GM19452 (cell line): ENCODE measurements around the gene WDR54.
"Not testable (repeated sequence)": the region's sequence is repeated elsewhere in the genome, so short reads cannot be mapped to it uniquely, and the experiment has no call there.

ENCODE experiments used
- ATAC-seq: cut with Tn5 transposase; IDR thresholded peaks from one replicate; pipeline ENCODE4 v1.9.1; 2021; ENCODE audit not compliant: unreplicated experiment

WDR54 gene

DNA sequence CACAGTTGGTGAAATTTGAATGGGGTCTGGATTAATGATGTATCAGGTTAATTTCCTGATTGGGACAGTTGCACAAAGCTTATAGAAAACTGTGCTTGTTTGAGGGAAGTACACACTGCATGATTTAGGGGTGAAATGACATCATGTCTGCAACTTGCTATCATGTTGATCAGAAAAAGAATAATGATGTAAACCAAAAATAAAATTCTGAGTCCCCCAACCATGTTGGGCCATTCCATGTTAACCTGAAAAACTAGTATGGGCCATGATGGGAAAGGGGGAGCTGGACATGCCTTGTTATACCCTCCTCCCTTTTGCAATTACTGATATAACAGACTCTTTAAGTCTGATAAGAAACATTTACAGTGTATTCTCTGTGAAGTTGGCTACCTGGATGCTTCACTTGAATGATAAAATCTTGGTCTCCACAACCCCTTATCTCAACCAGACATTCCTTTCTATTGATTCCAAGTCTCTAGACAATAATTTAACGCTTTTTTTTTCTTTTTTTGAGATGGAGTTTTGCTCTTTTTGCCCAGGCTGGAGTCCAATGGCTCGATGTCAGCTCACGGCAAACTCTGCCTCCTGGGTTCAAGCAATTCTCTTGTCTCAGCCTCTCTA, 29.1 kb downstream of the WDR54 start:
- ATAC-seq: no peak

DNA sequence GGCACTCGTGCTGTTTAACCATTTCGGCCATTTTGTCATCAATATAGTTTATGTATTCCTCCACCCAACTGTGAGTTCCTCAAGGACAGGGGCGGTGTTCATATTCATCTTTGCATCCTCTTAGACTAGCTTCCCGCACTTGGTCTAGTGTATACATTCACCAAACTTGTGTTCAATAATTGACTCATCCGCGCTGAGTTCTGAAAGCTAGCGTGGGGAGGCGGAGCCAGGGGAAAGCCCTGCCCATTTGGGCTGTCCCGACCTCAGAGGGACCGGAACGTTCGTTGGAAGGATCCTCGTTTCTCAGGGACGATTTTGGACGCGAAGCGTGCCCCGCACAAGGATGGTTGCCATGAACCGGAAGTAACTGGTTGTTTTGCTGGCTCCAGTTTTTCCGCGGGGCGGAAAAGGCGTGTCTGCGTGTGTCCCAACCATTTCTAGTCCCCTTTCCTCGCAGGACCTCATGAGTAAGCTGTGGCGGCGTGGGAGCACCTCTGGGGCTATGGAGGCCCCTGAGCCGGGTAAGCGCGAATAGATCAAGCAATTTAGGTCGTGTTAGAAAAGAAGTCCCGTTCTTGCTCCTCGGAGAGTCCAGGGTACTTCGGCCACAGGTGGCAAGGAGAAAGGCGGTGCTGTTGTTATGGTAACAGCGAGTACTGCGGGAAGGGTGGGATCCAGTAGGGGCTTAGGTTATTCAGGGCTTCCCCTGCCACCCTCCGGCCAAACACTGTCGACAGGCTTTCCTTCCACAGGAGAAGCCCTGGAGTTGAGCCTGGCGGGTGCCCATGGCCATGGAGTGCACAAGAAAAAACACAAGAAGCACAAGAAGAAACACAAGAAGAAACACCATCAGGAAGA, 33.4 kb downstream of the WDR54 start, which contains the start of gene INO80B:
Gene INO80B, plus strand, starts transcription at position 434 of the 858 bp plus-strand sequence. Its CDS starts 30 bp downstream, at position 464.
- peak; percentile 42 for ATAC-seq

DNA sequence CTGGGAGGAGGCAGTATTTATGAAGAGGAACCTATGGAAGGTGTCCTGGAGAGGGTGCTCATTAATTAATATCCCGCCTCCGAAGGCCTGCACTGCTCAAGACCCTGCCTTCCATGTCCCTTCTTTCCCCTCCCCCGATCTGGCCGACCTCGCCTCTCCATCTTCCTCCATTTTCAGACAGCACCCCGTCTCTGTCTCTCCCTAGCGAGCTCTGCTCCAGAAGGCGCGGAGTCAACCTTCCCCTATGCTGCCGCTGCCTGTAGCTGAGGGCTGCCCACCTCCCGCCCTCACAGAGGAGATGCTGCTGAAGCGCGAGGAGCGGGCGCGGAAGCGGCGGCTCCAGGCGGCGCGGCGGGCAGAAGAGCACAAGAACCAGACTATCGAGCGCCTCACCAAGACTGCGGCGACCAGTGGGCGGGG, 35.6 kb downstream of the WDR54 start:
- ATAC-seq: no peak

DNA sequence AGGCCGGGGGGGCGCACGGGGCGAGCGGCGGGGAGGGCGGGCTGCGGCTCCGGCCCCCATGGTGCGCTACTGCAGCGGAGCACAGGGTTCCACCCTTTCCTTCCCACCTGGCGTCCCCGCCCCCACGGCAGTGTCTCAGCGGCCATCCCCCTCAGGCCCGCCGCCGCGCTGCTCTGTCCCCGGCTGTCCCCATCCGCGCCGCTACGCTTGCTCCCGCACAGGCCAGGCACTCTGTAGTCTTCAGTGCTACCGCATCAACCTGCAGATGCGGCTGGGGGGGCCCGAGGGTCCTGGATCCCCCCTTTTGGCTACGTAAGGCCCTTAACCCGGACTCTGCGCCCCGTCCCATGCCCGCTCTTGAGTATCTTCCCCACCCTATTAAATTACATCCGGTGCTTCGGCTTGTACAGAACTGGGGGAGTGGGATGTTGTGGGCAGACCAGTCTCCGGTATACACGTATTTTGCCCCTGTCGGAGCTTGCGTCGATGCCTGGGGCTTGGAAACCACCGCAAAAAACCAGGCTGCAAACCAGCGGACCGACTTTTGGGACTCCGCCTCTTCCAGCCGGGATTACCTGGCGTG, 36.1 kb downstream of the WDR54 start:
- peak; percentile 28 for ATAC-seq

DNA sequence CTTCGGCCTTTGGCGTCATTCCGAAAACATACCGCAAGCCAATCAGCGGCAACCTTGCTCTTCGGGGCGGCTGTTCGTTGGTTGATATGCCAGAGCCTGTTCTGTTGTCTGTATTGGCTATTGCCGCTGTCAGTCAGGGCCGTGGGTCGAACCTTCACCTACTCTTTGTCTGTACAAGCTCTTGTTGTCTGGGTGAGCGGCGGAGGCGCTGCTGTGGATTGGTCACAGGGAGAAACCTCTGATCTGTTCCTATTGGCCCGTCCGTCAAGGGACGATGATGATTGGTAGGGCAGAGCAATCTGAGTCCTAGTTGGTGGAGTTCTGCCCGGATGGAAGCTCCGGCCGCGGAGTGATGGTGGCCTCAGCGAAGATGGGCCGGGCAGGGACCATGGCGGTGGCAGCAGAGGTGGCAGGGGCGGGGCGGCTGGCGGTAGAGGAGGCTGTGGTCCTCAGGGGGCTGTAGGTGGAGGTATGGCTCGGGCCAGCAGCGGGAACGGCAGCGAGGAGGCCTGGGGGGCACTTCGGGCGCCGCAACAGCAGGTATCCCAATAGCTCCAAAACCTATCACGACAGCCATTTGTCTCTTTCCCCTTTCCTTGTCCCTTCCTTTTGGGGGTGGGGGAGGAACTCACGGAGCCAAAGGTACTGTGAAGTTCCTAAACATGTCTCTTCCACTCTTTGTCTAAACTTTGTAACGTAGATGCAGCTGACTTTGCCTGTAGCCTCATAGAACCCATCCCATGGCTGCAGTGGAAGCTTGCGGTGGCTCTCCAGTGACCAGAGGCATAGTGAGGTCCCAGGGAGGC, 36.8 kb downstream of the WDR54 start, which contains the start of gene WBP1:
Gene WBP1, plus strand, starts transcription at position 307 of the 806 bp plus-strand sequence. Its CDS starts 165 bp downstream, at position 472.
- ATAC-seq: peak; percentile 79

DNA sequence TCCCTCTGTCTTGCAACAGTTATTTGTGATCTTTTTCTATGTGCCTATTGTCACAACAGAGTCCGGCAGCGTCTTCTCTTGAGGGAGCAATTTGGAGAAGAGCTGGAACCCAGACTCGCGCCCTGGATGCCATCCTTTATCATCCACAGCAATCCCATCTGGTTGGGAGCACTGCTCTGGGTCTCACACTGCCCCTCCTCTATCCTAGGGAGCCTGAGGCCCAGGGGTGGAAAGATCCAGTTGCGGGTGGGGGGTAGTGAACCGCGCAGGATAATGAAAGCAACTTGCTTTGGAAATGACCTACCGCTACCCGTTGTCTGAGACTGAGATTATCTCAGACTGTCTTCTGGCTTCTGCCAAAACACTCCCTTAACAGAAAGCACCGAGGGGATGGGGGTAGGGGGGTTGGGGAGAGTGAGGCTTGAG, 37.4 kb downstream of the WDR54 start:
- no peak for ATAC-seq

DNA sequence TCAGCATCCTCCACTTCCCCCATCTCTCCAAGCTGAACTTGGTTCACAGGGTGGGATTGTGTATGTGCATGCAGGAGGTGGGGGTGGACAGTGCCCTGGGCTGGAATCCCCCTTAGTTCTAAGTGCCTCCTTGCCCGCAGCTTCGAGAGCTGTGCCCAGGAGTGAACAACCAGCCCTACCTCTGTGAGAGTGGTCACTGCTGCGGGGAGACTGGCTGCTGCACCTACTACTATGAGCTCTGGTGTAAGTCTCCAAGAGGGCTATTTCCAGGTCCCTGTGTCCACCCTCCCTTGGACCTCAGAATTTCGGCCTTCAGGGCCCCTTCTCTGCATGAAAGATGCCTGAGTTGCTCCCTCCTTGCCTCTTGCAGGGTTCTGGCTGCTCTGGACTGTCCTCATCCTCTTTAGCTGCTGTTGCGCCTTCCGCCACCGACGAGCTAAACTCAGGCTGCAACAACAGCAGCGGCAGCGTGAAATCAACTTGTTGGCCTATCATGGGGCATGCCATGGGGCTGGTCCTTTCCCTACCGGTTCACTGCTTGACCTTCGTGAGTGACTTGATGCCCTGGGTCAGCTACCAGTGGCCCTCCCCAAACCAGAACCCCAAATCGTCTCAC, 38.1 kb downstream of the WDR54 start:
- ATAC-seq: not testable (repeated sequence)

DNA sequence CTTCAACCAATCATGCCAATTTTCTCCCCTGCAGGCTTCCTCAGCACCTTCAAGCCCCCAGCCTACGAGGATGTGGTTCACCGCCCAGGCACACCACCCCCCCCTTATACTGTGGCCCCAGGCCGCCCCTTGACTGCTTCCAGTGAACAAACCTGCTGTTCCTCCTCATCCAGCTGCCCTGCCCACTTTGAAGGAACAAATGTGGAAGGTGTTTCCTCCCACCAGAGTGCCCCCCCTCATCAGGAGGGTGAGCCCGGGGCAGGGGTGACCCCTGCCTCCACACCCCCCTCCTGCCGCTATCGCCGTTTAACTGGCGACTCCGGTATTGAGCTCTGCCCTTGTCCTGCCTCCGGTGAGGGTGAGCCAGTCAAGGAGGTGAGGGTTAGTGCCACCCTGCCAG, 38.7 kb downstream of the WDR54 start:
- not testable (repeated sequence) for ATAC-seq

DNA sequence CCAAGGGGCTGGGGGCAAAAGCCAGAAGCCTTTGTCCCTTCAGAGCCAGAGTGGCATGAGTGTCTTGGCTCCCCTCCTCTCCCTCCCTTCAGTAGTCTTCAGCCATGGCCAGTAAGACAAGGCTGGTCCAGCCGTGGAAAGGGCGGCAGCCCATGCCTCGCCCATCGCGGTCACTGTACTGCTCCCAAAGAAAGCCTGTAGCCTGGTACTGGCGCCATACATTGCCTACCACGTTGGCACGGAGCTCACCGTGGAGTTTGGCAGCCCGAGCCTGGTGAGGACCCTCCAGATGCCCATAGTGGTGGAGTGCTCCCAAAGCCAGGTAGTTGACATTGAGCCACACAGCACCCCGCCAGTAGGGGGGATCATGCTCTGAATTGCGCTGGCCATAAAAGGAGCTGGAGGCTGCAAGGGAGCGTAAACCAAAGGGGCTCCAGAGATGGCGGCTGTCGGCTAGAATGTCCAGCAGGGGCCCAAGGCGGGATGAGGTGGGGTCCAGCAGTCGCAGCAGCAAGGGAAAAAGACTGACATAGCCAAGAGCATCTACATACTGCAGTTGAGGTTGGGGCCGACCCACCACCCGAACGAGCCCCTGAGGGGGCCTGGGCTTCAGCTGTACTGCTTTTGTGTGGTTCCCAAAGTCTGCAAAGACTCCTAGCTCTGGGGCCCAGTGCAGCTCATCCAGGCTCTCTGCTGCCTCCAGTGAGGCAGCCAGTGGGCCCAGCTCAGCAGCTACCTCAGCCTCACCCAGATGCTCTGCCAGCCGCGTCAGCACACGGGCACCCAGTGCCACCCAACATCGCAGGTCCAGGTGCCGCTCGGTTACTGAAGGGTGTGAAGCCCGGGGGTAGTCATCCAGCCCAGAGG, 39.9 kb downstream of the WDR54 start:
- no peak for ATAC-seq

DNA sequence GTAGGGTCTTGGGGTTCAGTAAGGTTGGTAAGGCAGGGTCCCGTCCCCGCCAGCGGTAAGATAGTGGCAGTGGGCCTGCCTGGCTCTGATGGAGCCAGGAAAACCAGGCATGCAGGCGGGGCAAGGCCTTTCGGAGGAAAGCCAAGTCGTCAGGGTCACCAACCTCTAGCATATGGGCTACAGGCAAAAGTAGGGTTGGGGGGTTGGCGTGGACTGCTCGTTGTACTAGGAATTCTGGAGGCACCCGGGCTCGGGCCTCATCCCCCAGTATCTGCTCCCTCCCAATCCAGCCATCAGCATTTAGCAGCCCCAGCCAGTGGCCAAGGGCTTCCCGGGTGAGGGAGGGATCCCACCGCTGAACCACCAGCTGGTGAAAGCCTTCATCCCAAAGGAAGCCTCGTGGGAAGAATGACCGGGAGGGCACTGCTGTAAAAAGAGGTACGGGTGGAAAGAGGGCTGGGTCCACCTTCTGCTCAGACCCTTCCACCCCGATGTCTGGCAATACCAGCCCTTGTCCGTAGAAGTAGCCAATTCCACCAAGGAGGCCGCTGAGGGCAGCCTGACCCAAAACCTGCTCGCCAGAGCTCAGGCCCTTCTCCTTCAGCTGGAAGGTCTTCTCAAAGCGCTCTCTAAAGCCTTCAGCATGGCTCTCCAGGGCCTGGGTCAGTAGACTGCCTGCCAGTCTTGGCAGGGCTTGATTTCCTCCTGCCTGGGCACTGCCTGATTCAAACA, 40.7 kb downstream of the WDR54 start:
- no peak for ATAC-seq

DNA sequence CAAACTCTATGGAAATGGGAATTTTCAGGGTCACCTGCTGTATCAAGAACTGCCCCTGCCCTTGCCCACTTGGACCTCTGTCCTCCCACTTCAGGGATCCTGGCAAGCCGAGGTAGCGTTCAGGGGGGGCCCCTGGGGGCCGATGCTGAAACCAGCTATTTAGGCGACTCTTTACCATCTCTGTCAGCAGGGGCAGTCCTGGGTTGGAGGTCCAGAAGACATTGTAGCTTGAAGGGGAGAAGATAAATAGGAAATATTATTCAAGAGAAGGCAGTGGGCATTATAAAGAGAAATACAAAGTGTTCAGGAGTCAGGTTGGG, 41.2 kb downstream of the WDR54 start:
- no peak for ATAC-seq

DNA sequence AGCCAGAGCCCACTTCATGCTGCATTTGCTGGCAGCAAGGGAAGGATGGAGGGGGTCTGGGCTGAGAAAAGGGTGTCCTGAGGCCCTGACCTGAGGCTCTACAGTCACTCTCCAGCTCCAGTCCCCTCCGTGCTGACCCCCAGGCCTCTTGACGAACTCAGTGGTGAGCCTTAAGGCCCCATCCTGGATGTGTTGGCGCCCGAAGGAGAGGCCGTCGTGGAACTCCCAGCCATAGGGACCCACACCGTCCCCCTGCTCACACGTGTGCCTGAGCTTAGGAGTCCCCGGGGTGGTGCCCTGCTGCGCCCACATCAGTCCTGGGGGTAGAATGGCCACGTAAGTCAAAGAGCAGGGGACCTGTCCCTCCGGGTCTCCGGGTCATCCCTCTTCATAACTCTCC, 42.9 kb downstream of the WDR54 start:
- ATAC-seq: no peak

DNA sequence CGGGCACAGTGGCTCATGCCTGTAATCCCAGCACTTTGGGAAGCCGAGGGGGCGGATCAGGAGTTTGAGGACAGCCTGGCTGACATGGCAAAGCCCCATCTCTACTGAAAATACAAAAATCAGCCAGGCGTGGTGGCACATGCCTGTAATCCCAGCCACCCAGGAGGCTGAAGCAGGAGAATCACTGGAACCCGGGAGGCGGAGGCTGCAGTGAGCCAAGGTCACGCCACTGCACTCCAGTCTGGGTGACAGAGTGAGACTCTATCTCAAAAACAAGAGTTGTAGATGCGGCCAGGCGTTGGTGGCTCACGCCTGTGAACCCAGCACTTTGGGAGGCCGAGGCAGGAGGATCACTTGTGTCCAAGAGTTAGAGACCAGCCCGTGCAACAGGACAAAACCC, 49.2 kb downstream of the WDR54 start:
- not testable (repeated sequence) for ATAC-seq

DNA sequence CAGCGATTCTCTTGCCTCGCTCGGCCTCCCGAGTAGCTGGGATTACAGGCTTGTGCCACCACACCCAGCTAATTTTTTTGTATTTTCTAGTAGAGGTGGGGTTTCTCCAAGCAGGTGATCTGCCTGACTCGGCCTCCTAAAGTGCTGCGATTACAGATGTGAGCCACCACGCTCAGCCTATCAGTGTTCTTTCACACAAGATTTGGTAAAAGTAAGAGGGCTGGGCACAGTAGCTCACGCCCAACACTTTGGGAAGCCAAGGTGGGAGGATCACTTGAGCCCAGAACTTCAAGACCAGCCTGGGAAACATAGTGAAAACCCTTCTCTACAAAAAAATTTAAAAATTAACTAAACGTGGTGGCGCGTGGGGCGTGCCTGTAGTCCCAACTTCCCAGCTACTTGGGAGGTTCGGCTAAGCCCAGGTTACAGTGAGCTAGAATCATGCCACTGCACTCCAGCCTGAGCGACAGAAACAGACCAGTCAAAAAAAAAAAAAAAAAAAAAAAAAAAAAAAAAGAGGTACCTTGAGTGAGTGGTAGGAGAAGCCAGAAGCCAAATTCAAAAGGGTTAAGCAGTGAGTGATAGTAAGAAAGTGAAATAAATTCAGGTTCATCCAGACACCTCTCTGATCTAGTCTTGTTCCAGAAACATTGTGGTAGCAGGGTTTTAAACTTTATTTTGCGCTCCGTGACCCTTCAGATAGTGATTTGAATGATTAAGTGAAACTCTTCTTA, 50.0 kb downstream of the WDR54 start:
- ATAC-seq: no peak

DNA sequence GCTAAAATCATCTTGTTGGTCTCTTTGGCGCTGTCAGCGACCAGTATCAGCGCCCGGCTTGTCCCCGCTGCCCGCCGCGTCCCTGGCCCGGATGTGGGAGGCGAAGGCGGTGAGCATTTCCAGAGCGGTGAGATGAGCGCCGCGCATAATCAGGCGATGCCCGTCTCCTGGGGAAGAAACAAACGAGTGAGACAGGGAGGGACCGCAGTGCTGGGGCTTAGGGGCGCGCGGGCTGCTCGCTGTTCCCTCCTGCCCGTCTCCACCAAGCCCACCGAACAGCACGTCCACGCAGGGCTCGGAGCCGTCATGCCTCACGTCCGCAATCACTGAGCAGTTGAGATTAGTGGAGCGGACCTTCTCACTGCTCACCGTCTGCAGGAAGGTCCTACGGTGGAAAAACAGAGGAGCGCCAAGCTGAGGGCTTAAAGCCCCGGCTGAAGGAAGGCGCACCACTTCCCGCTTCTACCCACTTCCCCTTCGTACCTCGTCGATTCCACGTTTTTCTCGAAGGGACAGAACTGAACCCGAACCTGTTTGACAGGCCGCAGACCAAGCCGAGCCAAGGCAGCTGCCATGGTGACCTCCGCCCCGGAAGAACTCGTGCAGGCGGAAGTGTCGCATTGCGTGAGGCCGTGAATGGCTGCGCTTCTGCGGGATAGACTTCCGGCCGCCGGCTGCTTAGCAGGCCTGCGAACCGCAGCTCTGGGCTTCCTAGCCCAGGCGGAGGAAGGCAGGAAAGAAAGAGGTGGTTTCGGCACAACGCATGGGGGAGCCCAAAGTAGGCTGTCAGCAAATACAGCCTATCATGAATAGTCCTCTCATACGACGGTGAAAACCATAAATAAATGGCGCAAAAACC, 50.8 kb downstream of the WDR54 start, which contains the start of gene MRPL53:
Gene MRPL53, minus strand, starts transcription at position 595 of the 859 bp plus-strand sequence. Its CDS starts 20 bp downstream, at position 575.
- ATAC-seq: peak; percentile 82

DNA sequence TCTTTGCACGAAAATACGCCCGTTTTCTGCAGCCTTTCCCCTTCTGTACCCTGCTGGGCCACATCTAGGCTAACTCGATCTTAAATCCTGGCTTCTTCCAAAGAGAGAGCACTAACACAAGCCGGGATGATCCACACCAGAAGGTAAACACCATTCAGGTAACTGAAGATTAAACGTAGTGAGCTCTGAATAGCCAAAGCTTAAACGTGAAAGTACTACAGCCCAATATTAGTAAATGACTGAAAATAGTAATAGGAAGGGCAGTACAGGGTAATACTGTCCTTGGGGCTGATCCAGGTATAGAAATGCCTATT, 51.4 kb downstream of the WDR54 start:
- no peak for ATAC-seq

DNA sequence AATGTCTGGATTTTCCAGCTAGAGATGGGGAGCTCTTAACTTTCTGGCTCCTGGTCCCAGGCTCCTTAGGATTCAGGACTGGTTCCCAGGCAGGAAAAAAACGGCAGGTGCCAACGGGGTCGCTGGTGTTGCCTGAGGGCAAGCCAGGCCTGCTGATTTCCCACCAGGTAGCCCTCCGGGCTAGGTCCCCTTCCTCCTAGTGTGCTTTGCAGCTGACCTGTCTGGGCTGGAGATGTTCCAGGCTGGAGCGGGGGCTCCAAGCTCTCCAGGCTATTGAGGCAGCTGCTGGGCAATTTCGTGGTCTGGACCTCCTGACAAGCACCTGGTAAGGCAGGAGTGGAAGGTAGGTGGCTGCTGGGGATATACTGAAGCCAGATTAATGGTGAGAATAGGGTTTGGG, 53.0 kb downstream of the WDR54 start:
- ATAC-seq: no peak
